HG03097 (cell line): ENCODE results near the gene COQ6.
"Not testable (repeated sequence)": the region's sequence is repeated elsewhere in the genome, so short reads cannot be mapped to it uniquely, and the experiment has no call there.

Experiments
- ATAC-seq: cut with Tn5 transposase; IDR thresholded peaks from one replicate; pipeline ENCODE4 v1.9.1; 2021; ENCODE audit not compliant: unreplicated experiment, low FRiP score

The COQ6 gene

DNA sequence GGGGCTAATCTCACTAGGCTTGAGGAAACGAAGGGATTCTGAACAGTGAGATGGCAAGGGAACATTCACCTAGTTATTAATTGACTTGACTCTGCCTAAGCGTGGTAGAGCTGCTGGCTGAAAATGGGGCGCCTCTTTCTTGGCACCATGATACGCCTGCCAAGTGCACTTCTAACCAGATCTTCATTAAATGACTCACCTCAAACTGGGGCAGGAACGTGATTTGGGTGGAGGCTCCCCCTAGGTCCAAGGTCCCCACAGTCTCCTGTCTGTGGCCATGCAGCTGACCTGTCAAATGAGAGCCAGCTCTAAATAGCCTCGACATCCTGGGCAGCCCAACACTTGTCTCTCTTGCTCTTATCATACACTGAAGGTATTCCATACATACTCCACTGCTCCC, 26.0 kb downstream of the COQ6 start:
- ATAC-seq = no peak

DNA sequence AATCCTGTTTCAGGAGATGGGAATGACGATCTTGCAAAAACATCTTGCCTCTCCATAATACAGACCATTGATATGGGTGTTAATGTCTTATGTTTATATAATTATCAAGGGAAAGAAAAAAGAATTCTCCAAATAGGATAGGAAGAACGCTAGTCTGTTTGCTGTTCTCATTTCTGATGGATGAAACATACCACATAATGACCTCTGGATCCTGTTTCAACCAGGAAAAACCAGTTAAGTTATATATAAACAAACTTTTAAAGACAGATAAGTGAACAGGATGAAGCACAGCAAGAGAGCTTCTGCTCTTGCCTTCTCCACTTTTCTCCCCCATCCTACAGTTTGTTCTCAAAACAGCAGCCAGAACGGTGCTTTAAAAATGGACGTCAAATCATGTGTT, 27.8 kb downstream of the COQ6 start:
- no peak for ATAC-seq

DNA sequence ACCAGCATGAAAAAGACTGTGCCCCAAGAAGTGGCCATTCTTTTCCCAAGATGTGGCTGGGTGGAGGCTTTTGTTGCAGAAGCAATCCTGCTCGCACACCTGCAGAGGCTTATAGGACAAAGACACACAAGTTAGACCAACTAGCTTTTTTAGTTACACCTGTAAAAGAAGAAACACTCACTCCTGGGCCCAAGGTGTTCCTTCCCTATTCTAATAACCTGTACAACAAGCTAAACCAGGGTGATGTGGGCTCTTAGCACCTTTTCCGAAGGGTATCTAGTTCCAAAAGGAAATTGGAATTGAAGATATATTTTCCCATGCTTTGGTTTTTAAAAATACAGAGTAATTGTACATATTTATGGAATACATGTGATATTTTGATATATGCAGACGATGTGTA, 38.0 kb downstream of the COQ6 start:
- ATAC-seq = no peak

DNA sequence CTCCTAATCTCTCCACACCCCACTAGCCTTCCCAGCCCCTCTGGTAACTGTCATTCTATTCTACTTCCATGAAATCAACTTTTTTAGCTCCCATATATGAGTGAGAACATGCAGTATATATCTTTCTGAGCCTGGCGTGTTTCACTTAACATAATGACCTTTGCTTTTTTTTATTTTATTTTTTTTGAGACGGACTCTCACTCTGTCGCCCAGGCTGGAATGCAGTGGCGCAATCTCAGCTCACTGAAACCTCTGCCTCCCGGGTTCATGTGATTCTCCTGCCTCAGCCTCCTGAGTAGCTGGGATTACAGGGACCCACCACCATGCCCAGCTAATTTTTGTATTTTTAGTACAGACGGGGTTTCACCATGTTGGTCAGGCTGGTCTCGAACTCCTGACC, 38.6 kb downstream of the COQ6 start:
- not testable (repeated sequence) for ATAC-seq

DNA sequence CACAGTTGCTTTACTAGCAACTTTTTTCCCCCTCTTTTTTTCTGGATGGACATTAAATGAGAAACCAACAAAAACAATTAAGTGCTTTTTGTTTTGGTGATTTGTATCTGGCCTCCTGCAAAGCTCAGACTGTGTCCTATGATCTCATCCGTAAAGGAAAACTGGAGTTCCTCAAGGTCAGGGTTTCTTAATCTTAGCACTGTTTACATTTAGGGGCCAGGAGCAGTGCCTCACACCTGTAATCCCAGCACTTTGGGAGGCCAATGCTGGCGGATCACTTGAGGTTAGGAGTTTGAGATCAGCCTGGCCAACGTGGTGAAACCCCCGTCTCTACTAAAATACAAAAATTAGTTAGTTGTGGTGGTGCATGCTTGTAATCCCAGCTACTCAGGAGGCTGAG, 41.0 kb downstream of the COQ6 start:
- ATAC-seq = no peak

DNA sequence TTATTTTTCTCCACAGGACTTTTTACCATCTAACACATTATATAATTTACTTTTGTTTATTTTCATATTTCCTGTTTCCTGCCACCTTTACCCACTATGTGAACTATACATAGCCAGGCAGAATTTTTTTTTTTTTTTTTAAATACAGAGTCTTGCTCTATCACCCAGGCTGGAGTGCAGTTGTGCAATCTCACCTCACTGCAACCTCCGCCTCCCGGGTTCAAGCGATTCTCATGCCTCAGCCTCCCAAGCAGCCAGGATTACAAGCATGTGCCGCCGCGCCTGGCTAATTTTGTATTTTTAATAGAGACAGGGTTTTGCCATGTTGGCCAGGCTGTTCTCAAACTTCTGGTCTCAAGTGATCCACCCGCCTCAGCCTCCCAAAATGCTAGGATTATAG, 44.8 kb downstream of the COQ6 start:
- ATAC-seq = not testable (repeated sequence)

DNA sequence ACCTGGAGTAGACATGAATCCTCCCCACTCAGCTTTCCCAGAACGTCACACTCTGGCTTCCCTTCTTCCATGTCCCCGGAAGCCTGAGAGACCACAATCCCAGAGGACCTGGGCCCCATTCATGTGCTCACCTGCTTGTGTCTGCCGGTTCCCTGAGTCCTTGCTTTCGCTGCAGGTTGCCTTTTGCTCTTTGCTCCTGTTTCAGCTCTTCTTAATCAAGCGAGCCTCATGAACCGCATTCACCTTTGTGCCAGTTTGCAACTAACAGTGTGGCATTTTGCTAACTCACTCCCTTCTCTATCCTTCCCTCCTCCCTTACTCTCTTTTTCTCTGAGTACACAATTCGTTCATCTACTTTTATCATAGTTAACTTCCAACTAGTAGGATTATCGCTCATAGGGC, 45.9 kb downstream of the COQ6 start:
- ATAC-seq = no peak

DNA sequence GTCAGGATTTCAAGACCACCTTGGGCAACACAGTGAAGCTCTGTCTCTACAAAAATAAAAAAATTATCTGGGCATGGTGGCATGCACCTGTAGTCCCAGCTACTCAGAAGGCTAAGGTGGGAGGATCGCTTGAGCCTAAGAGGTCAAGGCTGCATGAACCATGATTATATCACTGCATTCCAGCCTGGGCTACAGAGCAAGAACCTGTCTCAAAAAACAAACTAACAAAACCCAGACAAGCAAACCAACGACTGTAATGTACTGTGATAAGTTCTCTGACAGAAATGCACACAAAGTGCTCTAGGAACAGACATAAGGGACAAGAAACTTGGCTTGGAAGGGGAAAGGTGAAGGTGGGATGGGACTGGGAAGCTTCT, 46.6 kb downstream of the COQ6 start:
- ATAC-seq = no peak

DNA sequence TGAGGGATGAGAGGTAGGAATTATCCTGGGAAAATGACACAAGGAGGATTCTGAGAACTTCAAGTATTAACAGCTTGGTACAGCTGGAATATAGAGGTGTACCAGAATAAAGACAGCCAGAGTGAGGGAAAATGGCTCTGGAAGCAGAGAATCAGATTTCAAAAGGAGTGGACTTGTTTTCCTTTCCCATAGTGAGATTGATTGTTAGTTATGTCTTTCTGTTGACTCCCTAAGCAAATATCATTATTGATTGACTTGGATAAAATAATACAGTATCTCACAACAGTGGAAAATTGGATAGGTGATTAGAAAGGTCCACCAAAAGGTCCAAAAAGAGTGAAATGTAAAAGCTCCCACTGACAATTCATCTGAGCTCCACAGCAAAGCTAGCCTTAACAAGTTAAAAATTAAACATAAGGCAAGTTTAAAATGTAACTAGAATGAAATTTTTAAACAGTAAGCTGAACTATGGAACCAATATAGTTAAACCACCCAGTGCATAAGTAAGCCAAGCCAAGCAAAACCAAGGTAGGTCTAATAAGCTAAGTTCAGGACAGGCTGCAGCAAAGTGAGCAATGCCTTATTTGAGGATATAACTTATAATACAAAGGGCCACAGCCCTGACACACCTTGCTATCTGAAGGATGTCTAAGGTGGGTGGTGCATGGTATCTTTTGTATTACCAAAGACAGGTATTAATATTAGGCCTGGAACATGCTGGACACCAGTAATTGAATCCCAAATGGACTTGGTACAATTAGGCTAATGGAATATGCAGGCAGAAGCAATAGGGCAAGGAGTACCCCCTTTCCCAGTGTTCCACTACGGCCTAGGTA, 47.2 kb downstream of the COQ6 start:
- no peak for ATAC-seq

DNA sequence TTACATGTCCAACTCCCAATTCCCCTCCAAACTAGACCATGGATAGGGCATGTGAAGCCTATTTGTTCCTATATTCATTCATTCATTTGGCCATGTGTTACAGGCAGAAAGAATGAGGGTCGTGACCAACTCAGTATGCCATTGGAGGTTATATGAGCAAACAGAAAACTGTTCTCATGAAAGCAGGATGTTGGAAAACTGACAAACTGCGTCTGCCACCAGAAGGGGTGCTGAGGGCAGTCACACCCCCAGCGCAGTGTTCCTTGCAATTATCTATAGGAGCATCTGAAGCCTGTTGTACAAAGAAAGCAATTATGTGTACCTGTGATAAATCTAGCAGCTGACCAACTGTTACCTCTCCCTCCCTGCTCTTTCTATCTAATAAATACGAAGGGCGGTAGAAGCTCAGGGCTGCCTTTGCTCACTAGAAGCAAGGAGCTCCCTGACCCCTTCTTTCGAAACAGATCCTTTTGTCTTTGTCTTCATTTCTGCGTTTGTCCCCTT, 47.9 kb downstream of the COQ6 start:
- ATAC-seq = no peak

DNA sequence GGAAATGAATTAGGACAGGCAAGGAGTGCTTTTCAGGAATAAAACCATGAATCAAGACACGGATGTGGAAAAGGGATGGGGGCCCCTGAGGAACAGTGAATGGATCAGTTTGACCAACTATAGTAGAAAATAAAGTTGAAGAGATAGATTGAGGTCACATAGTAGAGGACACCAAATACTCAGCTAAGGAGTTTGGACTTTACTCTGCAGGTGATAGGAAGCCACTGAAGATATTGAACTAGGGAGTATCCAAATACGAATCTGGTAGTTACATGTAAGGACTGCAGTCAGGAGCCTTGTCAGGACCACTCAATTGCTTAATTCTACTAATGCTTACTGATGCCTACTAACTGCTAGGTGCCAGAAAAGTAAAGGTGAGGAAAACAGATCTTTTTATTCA, 48.6 kb downstream of the COQ6 start:
- no peak for ATAC-seq

DNA sequence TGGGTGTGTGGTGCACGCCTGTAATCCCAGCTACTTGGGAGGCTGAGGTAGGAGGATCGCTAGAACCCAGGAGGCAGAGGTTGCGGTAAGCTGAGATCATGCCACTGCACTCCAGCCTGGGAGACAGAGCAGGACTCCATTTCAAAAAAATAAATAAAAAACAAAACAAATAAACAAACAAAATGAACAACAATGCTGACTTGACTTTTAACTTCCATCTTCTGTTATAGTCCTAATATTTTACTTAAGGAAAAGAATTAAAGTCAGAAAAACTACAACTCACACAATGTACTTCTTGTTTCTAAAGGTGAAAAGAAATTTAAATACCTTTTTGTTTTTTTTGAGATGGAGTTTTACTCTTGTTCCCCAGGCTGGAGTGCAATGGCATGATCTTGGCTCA, 55.6 kb downstream of the COQ6 start:
- ATAC-seq = not testable (repeated sequence)

DNA sequence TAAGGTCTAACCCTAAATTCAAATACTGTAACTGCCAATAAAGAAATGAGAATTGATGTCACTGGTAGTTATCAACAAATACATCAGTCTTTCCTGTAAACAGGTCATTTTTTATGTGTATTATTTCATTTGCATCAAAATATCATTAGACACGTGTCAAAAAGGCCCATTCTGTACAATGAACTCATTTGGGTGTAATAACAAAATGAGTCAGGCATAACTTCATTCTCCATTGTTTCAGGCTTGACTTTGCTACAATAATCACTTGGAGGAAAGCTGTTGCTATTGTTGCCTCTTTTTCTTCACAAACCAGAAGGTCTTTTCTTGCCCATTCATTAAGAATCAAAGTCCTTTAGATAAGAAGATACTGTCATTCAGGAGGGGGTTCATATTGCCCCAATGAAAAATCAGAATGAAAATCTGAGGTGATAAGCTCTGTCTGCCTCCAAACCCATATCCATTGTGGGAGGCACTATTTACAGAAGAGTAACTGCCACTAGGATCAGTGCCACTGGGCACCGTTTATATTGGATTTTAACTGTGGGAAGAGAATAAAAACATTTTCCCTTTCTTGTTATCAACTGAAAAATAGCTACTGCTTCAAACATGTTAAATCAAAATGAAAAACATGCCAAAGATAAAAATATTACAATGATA, 58.9 kb downstream of the COQ6 start:
- ATAC-seq = no peak
